Glutamatergic neuron (in vitro differentiated cells): Measurements from ENCODE around the gene TBKBP1. TPM values are rescaled to one million over a fixed set of nuclear protein-coding genes. Genes with fewer than 3 reads are reported as not detected.

Source experiments
- DNase-seq: peaks from one replicate; pipeline ENCODE4 v3.0.0; 2022
- H3K27ac Mint-ChIP-seq: one replicate; pipeline ENCODE4 v1.8.0; 2020; ENCODE audit warnings: mild to moderate bottlenecking, mixed read lengths, inconsistent platforms; ENCODE audit not compliant: unreplicated experiment
- H3K27me3 Mint-ChIP-seq: one replicate; pipeline ENCODE4 v1.8.0; 2020; ENCODE audit warnings: mild to moderate bottlenecking, moderate library complexity, mixed read lengths, inconsistent platforms; ENCODE audit not compliant: unreplicated experiment
- H3K36me3 Mint-ChIP-seq: one replicate; pipeline ENCODE4 v1.8.0; 2020; ENCODE audit warnings: mild to moderate bottlenecking, mixed read lengths, inconsistent platforms; ENCODE audit not compliant: unreplicated experiment
- H3K4me1 Mint-ChIP-seq: one replicate; pipeline ENCODE4 v1.8.0; 2020; ENCODE audit warnings: mild to moderate bottlenecking, low read depth, mixed read lengths, inconsistent platforms; ENCODE audit not compliant: unreplicated experiment
- H3K4me3 Mint-ChIP-seq: one replicate; pipeline ENCODE4 v1.8.0; 2020; ENCODE audit warnings: mild to moderate bottlenecking, mixed read lengths, inconsistent platforms; ENCODE audit not compliant: unreplicated experiment
- H3K9me3 Mint-ChIP-seq: one replicate; pipeline ENCODE4 v1.8.0; 2020; ENCODE audit warnings: mild to moderate bottlenecking, moderate library complexity, mixed read lengths, inconsistent platforms; ENCODE audit not compliant: unreplicated experiment
- total RNA-seq: library from RNA; stranded (reverse); fragmentation: NEBNext Ultra II Directional; extraction: Animal tissue kit (Norgen Biotek cat#: 25700); gene quantifications from one replicate; pipeline ENCODE4 v1.2.1, GENCODE V29; 2021; ENCODE audit not compliant: unreplicated experiment
- TF ChIP-seq, protein P1 (sequence below): fragments of 200-600 bp; sonication (generic); IDR thresholded peaks from one replicate; pipeline ENCODE4 v1.5.0; 2021; ENCODE audit not compliant: partially characterized antibody, unreplicated experiment

The TBKBP1 gene
- total RNA-seq, 1 donor from 2014 or later = 30.7 TPM

DNA sequence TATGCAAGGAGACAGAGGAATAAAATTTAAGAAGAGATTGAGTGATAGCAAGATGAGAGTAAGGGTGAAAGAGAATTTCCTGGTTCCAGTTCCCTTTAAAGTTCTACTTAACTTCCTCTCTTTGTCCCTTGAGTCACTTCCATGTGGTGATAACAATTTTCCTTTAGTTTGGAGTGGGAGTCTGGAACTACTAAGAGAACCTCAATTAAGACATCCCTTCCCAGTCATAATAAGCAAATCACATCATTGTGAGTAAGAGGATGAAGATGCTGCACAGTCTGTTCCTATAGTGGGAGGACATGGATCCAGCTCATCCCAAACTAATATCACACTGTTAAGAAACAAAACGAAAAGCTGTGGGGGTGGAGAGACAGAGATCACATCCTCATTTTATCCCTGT lies 63.4 kb downstream of the TBKBP1 start:
- DNase-seq = no peak
- Mint-ChIP-seq H3K27ac (no peak overlapping the region), H3K36me3 (peaks cover 4% of the 10 kb centered on the region), H3K4me1 (no peaks in the 10 kb centered on the region), H3K9me3 (peaks cover 2% of the 10 kb centered on the region), H3K4me3 (no peak overlapping the region), H3K27me3 (no peaks in the 10 kb centered on the region)
- TF ChIP-seq, protein P1, sequence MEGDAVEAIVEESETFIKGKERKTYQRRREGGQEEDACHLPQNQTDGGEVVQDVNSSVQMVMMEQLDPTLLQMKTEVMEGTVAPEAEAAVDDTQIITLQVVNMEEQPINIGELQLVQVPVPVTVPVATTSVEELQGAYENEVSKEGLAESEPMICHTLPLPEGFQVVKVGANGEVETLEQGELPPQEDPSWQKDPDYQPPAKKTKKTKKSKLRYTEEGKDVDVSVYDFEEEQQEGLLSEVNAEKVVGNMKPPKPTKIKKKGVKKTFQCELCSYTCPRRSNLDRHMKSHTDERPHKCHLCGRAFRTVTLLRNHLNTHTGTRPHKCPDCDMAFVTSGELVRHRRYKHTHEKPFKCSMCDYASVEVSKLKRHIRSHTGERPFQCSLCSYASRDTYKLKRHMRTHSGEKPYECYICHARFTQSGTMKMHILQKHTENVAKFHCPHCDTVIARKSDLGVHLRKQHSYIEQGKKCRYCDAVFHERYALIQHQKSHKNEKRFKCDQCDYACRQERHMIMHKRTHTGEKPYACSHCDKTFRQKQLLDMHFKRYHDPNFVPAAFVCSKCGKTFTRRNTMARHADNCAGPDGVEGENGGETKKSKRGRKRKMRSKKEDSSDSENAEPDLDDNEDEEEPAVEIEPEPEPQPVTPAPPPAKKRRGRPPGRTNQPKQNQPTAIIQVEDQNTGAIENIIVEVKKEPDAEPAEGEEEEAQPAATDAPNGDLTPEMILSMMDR = no peak

- Mint-ChIP-seq H3K27ac (no peak overlapping the region), H3K4me1 (no peaks in the 10 kb centered on the region)
These were observed 66.6 kb downstream of the TBKBP1 start for GRCh38 chr17:47760409-47761140.

More at GRCh38 chr17:47760409-47761140, 66.6 kb downstream of the TBKBP1 start:
- Mint-ChIP-seq H3K27me3 (no peaks in the 10 kb centered on the region), H3K36me3 (peaks cover 12% of the 10 kb centered on the region), H3K9me3 (peaks cover 4% of the 10 kb centered on the region), H3K4me3 (no peak overlapping the region)
- no peak for DNase-seq
- TF ChIP-seq, protein P1 = no peak

Other genes with a start within 250 kb of the TBKBP1 start
- 234 TPM for gene NPEPPS, start 163.1 kb upstream of the TBKBP1 start, total RNA-seq
- 350 TPM for gene KPNB1, start 44.2 kb upstream of the TBKBP1 start, total RNA-seq
- gene TBX21, start 39.1 kb downstream of the TBKBP1 start, total RNA-seq = not detected
- 30.0 TPM for gene OSBPL7, start 127.6 kb downstream of the TBKBP1 start, total RNA-seq
- gene MRPL10, start 137.4 kb downstream of the TBKBP1 start, total RNA-seq = 38.7 TPM
- 1.3 TPM for gene LRRC46, start 137.5 kb downstream of the TBKBP1 start, total RNA-seq
- gene SCRN2, start 147.1 kb downstream of the TBKBP1 start, total RNA-seq = 39.1 TPM
- gene SP6, start 157.0 kb downstream of the TBKBP1 start, total RNA-seq = 1.7 TPM
- 17.8 TPM for gene SP2, start 202.1 kb downstream of the TBKBP1 start, total RNA-seq
- gene PNPO, start 247.4 kb downstream of the TBKBP1 start, total RNA-seq = 6.0 TPM